ENCODE measurements around the gene CDC42BPB. TPM values are rescaled to one million over a fixed set of nuclear protein-coding genes. Genes with fewer than 3 reads are reported as not detected.

CDC42BPB gene
- total and polyA plus RNA-seq, 2 of the 13 experiments (the other 11 are each of a cell fraction or from before 2014, with no cell fraction given), result 19.7 to 32.3 TPM

DNA sequence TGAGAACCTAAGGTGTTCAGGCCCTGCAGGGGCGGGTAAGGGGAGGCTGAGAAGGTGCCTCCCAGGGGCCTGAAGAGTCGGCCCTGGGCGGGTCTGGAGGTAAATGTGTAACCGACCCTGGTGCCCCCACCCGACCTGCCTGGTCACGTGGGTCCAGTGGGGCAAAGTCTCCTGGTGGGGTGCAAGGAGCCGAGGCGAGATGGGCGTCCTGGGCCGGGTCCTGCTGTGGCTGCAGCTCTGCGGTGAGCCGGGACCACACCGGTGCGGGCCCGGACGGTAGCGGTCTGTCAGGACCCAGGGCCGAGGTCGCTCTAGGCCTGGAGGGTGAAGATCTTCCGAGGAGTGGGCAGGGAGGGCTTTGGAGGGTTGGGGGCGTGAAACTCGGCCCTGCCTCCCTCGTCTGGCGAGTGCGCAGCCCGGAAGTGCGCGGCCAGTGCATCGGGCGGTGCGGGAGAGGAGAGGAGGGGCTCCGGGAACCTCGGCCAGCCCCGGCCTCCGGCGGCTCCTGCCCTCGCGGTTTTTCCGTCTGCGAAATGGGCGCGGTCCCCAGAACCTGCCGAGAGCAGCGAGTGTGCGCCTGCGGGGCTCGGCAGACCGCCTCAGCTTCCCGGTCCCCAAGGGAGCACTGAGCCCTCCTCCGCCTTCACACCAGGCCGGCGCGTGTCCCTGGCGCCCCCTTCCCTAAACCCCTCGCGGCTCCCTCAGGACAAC lies 134.7 kb downstream of the CDC42BPB start, which contains the start of gene AMN:
Gene AMN (plus strand): TSS at position 174 of the 711 bp plus-strand sequence. CDS start 26 bp downstream, at position 200.
- H3K4me2 ChIP-seq (ENCODE audit: low read depth, low read length), result peak within 1 kb of the TSS; percentile 89
- BruUV-seq (replicated peaks), result TSS peak; percentile 86
- H3K79me2 ChIP-seq (ENCODE audit: insufficient read depth, low read length), result no peaks in the 10 kb centered on the region
- peak within 1 kb of the TSS; percentile 90 to 94 (median 92) for H3K4me3 ChIP-seq (replicated peaks in 1 of 3; ENCODE audit: insufficient read depth in 1 of 3, low read depth in 2 of 3, low read length in 3 of 3)
- DNase-seq (ENCODE audit: low spot score), result peak; percentile 64
- 0 out of 2 replicates have a peak, but pooled peaks cover 5% of the 10 kb centered on the region for H3K9me3 ChIP-seq (ENCODE audit: low read length)
- H4K20me1 ChIP-seq (ENCODE audit: insufficient read depth, low read length), result no peaks in the 10 kb centered on the region
- peak; percentile 82 for ATAC-seq
- intact Hi-C loops (cut with micrococcal nuclease; ENCODE audit: unreplicated experiment) (loop anchor here (5.0 kb wide), 1 partner anchor 230 kb away; no protein-coding TSS in a partner anchor), in situ Hi-C loops (cut with HindIII; ENCODE audit: extremely low pct_ligation_motif_present, low pct_unique_long_range_greater_than_20kb) (no loop called here)
- no peaks in the 10 kb centered on the region for H3K27me3 ChIP-seq (ENCODE audit: control insufficient read depth in 1 of 2, insufficient read depth in 2 of 2, low read length in 2 of 2)
- ChIA-PET CTCF (ENCODE audit: low intra/inter-chr PET ratio, low total read pairs) (no interaction called here), POLR2A (interaction anchor here (1.0 to 1.2 kb wide), 3 partner anchors 11 to 398 kb away, joined by 3 read pairs; no protein-coding TSS in a partner anchor)
- 0% methylated on average over 6 of the region's 56 CpGs for WGBS (ENCODE audit: low lambda C conversion rate)
- H2AFZ ChIP-seq (ENCODE audit: low read length), result peak within 1 kb of the TSS; percentile 7
- H3K36me3 ChIP-seq (replicated peaks in 1 of 2; ENCODE audit: control insufficient read depth in 1 of 2, insufficient read depth in 2 of 2, low read length in 2 of 2), result no peaks in the 10 kb centered on the region
- FAIRE-seq, result peak; percentile 76
- peaks cover 27% of the 10 kb centered on the region for H3K4me1 ChIP-seq (ENCODE audit: insufficient read depth, low read length)
- H3K27ac ChIP-seq (ENCODE audit: extremely low read length, insufficient read depth, low read length), result peak within 1 kb of the TSS; percentile 74
- peak within 1 kb of the TSS; percentile 81 for H3K9ac ChIP-seq (ENCODE audit: insufficient read depth, low read depth, low read length)
- TF ChIP-seq U2AF1 (optimal IDR thresholded peaks at IDR 0.05; ENCODE audit: low read depth, low read length), result no peak
- TF ChIP-seq SYNCRIP (IDR thresholded peaks at IDR 0.05; ENCODE audit: insufficient read depth, low read depth, low read length), result no peak
- TF ChIP-seq ZNF33A (CRISPR knock-in tag; IDR thresholded peaks at IDR 0.05; ENCODE audit: borderline replicate concordance), result no peak
- no peak for TF ChIP-seq ZNF570 (CRISPR knock-in tag; IDR thresholded peaks at IDR 0.05; ENCODE audit: borderline replicate concordance)
- TF ChIP-seq IRF2 (CRISPR knock-in tag; IDR thresholded peaks at IDR 0.05), result peak; percentile 64; the same call in 1 of the 2 replicates
- TF ChIP-seq, protein P1, sequence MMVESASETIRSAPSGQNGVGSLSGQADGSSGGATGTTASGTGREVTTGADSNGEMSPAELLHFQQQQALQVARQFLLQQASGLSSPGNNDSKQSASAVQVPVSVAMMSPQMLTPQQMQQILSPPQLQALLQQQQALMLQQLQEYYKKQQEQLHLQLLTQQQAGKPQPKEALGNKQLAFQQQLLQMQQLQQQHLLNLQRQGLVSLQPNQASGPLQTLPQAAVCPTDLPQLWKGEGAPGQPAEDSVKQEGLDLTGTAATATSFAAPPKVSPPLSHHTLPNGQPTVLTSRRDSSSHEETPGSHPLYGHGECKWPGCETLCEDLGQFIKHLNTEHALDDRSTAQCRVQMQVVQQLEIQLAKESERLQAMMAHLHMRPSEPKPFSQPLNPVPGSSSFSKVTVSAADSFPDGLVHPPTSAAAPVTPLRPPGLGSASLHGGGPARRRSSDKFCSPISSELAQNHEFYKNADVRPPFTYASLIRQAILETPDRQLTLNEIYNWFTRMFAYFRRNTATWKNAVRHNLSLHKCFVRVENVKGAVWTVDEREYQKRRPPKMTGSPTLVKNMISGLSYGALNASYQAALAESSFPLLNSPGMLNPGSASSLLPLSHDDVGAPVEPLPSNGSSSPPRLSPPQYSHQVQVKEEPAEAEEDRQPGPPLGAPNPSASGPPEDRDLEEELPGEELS (CRISPR knock-in tag; IDR thresholded peaks at IDR 0.05), result peak; percentile 60; the same call in 1 of the 2 replicates
- TF ChIP-seq SMAD3 (CRISPR knock-in tag; IDR thresholded peaks at IDR 0.05), result no peak
- TF ChIP-seq PHF20 (CRISPR knock-in tag; IDR thresholded peaks at IDR 0.05), result peak; percentile 80
- TF ChIP-seq, protein P2, sequence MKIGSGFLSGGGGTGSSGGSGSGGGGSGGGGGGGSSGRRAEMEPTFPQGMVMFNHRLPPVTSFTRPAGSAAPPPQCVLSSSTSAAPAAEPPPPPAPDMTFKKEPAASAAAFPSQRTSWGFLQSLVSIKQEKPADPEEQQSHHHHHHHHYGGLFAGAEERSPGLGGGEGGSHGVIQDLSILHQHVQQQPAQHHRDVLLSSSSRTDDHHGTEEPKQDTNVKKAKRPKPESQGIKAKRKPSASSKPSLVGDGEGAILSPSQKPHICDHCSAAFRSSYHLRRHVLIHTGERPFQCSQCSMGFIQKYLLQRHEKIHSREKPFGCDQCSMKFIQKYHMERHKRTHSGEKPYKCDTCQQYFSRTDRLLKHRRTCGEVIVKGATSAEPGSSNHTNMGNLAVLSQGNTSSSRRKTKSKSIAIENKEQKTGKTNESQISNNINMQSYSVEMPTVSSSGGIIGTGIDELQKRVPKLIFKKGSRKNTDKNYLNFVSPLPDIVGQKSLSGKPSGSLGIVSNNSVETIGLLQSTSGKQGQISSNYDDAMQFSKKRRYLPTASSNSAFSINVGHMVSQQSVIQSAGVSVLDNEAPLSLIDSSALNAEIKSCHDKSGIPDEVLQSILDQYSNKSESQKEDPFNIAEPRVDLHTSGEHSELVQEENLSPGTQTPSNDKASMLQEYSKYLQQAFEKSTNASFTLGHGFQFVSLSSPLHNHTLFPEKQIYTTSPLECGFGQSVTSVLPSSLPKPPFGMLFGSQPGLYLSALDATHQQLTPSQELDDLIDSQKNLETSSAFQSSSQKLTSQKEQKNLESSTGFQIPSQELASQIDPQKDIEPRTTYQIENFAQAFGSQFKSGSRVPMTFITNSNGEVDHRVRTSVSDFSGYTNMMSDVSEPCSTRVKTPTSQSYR (CRISPR knock-in tag; IDR thresholded peaks at IDR 0.05; ENCODE audit: borderline replicate concordance), result peak; percentile 25; the same call in 1 of the 2 replicates
- TF ChIP-seq SOX5 (CRISPR knock-in tag; IDR thresholded peaks at IDR 0.05; ENCODE audit: borderline replicate concordance), result no peak
- TF ChIP-seq, protein P3, sequence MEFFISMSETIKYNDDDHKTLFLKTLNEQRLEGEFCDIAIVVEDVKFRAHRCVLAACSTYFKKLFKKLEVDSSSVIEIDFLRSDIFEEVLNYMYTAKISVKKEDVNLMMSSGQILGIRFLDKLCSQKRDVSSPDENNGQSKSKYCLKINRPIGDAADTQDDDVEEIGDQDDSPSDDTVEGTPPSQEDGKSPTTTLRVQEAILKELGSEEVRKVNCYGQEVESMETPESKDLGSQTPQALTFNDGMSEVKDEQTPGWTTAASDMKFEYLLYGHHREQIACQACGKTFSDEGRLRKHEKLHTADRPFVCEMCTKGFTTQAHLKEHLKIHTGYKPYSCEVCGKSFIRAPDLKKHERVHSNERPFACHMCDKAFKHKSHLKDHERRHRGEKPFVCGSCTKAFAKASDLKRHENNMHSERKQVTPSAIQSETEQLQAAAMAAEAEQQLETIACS (CRISPR knock-in tag; IDR thresholded peaks at IDR 0.05), result peak; percentile 25; the same call in 1 of the 2 replicates
- peak; percentile 93 for TF ChIP-seq ARNTL (CRISPR knock-in tag; IDR thresholded peaks at IDR 0.05)
- no peak; the same call in 1 of the 2 replicates for TF ChIP-seq ZNF446 (CRISPR knock-in tag; IDR thresholded peaks at IDR 0.05)
- TF ChIP-seq KDM5A (IDR thresholded peaks at IDR 0.05; ENCODE audit: borderline replicate concordance, low read length), result no peak
- no peak for TF ChIP-seq KDM1A (CRISPR knock-in tag; IDR thresholded peaks at IDR 0.05)
- no peak for TF ChIP-seq ZNF17 (CRISPR knock-in tag; IDR thresholded peaks at IDR 0.05)
- TF ChIP-seq SNAI1 (CRISPR knock-in tag; IDR thresholded peaks at IDR 0.05; ENCODE audit: borderline replicate concordance), result no peak
- peak; percentile 46; the same call in 1 of the 3 replicates for TF ChIP-seq MXI1 (IDR thresholded peaks at IDR 0.05; ENCODE audit: borderline replicate concordance, low read depth, low read length)
- no peak for TF ChIP-seq PCBP2 (optimal IDR thresholded peaks at IDR 0.05; ENCODE audit: low read depth, low read length, poor library complexity, severe bottlenecking)
